Activated T-helper 9 cell treated with anti-CD3 and anti-CD28 coated beads, Interleukin-2, amount 50 U/mL, for 16 hours (primary cell): Measurements from ENCODE around the gene MLANA.
"Not testable (repeated sequence)": the region's sequence is repeated elsewhere in the genome, so short reads cannot be mapped to it uniquely, and the experiment has no call there.

Source experiments
- DNase-seq: peaks from one replicate; pipeline ENCODE4 v3.0.0-alpha.2; 2020; ENCODE audit warnings: low read depth

MLANA gene

GRCh38 chr9:5869315-5870019 is 21.2 kb upstream of the MLANA start:
- DNase-seq = no peak

DNA sequence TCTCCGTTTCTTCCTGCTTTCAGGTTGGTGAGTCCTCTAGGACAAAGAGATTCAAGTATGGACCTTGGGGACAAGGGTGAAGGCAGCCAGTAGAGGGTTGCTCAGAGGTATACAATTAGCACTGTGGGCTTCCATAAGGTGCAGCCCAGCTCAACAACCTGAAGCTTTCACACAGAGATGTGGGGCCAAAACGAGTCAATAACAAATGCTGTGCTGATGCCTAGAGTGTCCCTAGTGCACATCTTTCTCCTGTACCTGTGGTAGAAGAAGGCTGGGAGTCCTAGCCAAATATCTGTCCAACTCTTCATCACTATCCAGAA is 20.7 kb upstream of the MLANA start:
- no peak for DNase-seq

- DNase-seq = no peak
These were observed 20.0 kb upstream of the MLANA start for GRCh38 chr9:5870691-5871090.

- no peak for DNase-seq
These were observed 18.9 kb upstream of the MLANA start for GRCh38 chr9:5871785-5872184.

GRCh38 chr9:5872511-5872910 is 18.2 kb upstream of the MLANA start:
- DNase-seq = no peak

- no peak for DNase-seq
These were observed 17.2 kb upstream of the MLANA start for GRCh38 chr9:5873439-5873838.

DNA sequence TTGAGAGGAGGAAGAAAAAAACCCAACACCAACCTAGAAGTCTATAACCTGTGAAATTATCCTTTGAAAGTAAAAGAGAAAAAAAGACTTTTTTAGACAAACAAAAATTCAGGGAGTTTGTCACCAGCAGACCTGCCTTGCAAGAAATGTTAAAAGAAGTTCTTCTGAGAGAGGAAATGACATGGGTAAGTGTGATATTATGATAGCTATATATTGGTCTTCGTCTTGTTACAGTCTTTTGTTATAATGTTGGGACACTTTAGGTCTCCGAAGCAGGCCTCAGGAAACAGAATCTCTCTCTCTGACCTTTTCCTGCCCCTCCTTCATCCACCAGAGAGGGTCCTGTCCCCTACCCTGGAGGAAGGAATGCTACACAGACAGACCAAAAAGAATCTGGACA is 16.6 kb upstream of the MLANA start:
- no peak for DNase-seq

- DNase-seq = no peak
These were observed 14.7 kb upstream of the MLANA start for GRCh38 chr9:5876026-5876425.

- DNase-seq = no peak
These were observed 14.0 kb upstream of the MLANA start for GRCh38 chr9:5876711-5877110.

DNA sequence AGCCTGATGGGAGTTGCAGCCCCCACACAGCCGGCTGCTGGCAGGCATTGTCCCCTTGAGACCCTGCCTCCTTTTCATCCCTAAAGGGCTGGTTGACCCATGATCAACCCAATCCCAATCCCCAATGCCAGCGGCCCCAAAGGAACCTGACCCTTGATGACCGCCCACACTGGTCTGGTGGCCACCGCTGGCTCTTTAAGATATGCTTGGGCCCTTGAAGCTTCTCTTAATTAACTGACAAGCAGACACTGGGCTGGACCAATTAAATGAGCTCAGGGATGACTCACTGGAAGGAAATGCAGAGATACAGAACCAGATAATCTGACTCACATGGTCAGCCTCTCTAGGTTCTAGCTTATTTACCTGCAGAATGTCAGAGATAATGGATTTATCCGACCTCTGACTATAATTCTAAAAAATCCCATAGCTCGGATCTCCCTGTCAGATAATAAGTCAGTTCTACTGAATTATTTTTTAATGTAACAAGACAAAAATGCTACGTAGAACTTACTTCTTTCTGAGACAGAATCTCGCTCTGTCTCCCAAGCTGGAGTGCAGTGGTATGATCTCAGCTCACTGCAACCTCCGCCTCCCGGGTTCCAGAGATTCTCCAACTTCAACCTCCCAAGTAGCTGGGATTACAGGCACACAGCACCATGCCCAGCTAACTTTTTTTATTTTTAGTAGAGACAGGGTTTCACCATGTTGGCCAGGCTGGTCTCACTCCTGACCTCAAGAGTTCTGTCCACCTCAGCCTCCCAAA is 11.1 kb upstream of the MLANA start:
- DNase-seq = no peak

DNA sequence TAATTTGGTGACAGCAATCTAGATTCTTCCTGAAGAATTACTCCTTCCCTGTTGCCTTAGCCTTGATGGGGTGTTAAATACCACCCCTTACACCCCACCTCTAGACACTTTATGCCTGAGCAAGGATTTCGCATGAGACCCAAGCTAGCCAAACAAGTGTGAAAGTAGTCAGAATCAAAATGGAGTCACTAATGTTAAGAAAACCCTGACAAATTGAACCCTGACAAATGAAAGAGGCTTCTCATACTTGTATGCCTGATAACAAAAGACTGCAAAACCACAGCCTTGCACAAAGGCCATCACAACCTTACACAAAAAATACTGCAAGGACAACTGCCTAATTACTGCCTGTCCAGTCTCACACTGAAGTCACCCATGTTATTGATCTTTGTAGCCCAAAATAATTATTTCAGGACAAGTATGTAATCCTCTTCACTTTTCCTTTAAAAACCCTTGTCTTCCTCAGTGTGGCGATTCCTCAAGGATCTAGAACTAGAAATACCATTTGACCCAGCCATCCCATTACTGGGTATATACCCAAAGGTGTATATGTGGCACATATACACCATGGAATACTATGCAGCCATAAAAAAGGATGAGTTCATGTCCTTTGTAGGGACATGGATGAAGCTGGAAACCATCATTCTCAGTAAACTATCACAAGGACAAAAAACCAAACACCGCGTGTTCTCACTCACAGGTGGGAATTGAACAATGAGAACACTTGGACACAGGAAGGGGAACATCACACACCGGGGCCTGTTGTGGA is 8.3 kb upstream of the MLANA start:
- DNase-seq = not testable (repeated sequence)

GRCh38 chr9:5884191-5884590 is 6.5 kb upstream of the MLANA start:
- DNase-seq = no peak

DNA sequence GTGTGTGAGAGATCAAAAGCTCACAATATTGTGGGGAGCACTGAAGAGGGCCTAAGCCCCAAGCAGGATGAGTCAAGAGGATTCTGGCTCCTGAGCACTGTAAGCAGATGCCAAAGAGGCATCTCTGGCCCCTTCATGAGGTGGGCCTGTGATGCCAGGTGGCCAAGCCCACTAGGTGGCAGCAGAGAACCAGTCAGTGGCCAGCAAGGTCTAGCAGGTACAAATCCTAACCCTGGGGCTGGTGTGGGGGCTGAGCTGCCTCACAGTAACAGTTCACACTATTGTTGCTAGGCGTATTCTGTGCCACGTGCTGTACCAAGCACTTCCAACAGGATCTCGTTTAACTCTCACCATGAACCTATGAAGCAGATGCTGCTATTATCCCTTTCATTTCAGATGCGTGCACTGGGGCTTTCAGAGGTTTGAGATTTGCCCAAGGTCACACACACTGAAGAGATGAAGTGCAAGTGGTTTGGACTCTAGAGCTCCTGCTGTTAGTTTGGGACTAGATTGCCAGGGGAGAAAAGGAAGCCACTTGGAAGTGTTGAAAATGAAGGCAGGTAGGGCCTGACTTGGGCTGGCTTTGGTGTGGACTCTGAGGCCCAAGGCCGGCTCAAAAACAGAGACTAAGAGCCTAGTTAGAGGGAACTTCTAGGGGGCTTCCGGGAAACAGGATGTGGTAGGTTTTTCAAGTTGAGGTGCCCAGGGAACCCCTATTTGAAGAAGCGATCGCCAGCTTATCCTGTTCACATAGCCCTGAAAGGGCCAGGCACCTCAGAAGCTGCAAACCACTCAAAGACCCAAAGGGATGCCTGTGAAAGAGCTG is 4.4 kb upstream of the MLANA start:
- peak; percentile 66 for DNase-seq

DNA sequence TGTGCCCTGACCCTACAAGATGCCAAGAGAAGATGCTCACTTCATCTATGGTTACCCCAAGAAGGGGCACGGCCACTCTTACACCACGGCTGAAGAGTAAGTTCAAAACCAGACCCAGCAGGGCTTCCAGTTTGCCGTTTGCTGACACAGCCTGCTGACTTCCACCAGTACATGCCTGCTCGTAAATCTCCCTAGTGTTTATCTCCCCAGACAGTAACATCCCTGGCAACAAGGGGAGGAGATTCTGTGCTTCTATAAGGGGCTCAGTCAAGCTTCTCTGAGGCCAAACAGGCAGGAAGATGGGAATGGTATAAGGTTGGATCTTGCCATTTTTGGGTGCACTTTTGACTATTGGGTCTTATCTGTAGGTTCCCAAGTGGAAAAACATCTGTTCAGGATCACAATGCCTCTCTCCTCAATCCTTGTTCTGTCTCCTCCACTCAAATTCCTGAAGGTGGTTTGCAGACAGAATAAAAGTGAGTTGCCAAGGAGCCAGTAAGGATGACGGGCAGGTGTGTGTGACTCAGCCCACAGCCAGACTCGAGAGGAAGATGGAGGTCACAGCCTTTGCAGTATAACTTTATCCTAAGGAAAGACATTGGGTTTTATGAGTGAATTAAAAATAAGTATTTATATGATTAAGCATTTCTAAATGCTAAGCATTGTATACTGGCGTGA is 1.9 kb downstream of the MLANA start:
- DNase-seq = no peak

GRCh38 chr9:5893134-5893505 is 2.4 kb downstream of the MLANA start:
- no peak for DNase-seq

DNA sequence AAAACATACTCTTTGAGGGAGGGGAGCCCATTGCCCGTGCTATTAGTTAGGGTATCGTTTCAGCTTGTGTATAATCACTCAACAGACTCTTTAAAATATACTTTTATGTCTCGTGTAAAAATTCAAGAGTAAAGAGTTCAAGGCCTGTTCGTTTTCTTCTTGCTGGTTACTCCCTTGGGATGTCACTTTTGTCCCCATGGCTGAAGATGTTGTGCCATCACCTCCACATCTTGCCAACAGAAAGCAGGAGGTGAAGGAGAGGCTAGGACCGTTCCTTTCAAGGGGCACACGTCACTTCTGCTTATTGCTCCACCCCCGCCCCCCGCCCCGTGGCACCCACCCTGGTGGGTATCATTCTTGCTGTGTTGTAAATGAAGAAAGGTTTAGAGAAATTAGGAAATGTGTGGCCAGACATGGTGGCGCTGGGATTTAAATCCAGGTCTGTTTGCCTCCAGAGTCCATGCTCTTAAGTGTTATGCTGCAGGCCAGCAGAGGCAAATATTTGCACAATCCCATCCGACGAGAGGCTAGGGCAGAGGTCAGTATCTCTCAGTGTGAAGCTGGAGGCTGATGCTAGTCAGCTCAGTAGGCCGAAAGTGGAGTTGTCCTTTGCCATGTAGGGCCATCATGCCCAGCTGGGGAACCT is 3.0 kb downstream of the MLANA start:
- DNase-seq = no peak

DNA sequence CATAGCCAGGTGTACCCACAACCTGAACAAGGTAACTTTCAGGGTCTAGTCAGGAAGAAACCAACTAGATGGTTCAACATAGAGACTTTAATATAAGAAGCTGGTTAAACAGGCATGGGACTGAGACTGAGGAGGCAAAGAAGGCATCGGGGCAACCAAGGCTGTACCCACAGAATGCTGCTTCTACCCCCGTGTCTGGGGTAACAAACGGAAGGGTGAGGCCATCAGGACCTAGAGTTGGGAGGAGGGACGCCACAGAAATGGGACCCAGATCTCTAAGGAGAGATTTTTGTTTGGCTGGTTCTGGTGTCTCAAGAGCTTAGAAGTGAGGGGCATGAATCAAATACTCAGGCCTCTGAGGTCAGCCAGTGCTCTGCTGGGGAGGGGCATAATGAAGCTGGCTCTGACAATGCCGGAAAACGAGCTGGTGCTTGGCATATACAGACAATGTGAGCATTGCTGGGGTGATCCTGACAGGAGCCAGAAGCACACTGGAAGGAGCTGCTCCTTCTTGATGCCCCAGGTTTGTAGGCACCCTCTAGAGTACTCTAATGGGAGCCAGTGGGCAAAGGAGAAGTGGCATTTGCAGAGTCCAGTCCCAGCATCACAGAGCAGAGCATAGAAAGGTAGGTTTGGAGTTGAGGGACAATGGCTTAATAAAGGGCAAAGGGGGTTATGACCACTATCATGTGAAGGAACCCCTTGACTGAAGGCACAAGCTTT is 3.7 kb downstream of the MLANA start:
- DNase-seq = no peak

- no peak for DNase-seq
These were observed 5.1 kb downstream of the MLANA start for GRCh38 chr9:5895782-5896181.

- no peak for DNase-seq
These were observed 6.2 kb downstream of the MLANA start for GRCh38 chr9:5896863-5897262.

DNA sequence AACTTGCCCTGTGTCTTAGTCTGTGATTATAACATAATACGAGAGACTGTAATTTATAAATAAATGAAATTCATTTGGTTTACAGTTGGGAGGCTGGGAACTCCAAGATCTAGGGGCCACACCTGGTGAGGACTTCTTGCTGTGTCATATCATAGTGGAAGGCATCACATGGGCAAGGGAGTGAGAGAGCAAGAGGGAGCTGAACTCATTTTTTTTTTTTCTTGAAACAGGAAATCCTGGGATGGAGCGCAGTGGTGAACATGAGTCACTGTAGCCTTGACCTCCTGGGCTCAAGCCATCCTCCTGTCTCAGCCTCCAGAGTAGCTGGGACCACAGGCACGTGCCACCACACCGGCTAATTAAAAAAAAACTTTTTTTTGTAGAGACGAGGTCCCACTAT is 7.2 kb downstream of the MLANA start:
- no peak for DNase-seq

DNA sequence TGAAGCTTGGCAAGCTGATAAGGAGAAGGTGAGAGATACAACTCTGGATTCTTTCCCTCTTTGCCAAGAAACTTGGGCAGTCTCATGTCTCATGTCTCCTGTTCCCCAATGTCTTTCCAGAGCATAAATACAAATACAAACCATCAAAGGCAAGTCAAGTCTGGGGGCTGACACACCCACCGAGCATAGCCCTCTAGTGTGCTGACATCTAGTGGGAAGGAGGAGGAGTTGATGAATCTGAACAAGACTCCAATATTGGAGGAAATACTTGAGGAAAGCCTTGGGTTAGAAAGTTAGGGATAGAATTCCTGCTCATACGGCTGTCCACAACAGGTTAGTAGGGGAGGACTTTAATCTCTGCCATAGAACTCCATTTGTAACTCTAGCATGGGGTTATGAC is 8.6 kb downstream of the MLANA start:
- DNase-seq = no peak
